Measurements from ENCODE around the gene SH3BGRL3.

Gene SH3BGRL3

DNA sequence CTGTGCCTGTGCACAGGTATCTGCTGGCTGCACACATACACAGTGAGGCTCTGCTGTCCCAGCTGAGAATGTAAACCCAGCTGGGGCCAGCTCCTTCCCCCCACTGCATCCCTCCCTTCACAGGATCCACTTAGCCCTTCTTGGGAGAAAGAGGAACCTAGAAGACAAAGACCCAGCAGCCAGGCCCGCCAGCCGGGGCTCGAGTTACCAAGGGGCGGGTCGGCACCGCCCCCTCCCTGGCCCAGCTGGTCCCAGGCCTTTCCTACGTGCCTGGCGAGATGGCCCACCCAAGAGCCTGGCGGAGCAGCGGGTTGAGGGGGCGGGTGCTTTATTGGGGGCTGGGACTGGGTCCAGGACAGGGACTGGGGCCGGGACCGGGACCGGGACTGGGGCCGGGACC lies 2.1 kb downstream of the SH3BGRL3 start:
- peaks cover 4% of the 10 kb centered on the region for H3K9me3 ChIP-seq (ENCODE audit: insufficient read depth, low read depth, low read length)
- H3K4me1 ChIP-seq (ENCODE audit: control insufficient read depth in 1 of 2, insufficient read depth in 2 of 2, low read length in 2 of 2) = peaks cover 17 to 33% of the 10 kb centered on the region in 2 experiments
- H3K14ac ChIP-seq (ENCODE audit: low read length) = no peak overlapping the region
- no peak overlapping the region for H4K8ac ChIP-seq (ENCODE audit: low read depth, low read length)
- no peak overlapping the region for H3K27ac ChIP-seq (ENCODE audit: low read depth, low read length)
- H3K18ac ChIP-seq (ENCODE audit: low read length) = no peak overlapping the region
- H3K23ac ChIP-seq (ENCODE audit: low read length) = no peak overlapping the region
- H2AK5ac ChIP-seq (ENCODE audit: low read length) = no peak overlapping the region
- no CpG with 5 or more reads among the region's 15 CpGs for WGBS (ENCODE audit: extremely low coverage, insufficient coverage, insufficient read length)
- H4K12ac ChIP-seq (ENCODE audit: low read depth, low read length) = no peak overlapping the region
- H3K36me3 ChIP-seq (ENCODE audit: control insufficient read depth in 1 of 2, insufficient read depth in 2 of 2, low read length in 2 of 2) = peaks cover 29 to 31% of the 10 kb centered on the region in 2 experiments
- DNase-seq = no peak
- H3K4ac ChIP-seq (ENCODE audit: low read depth, low read length) = no peak overlapping the region
- H3K27me3 ChIP-seq (ENCODE audit: insufficient read depth, low read length) = no peaks in the 10 kb centered on the region
- peak overlapping the region; percentile 10 for H3K4me2 ChIP-seq (ENCODE audit: low read length)
- no peak overlapping the region for H2BK120ac ChIP-seq (ENCODE audit: insufficient read depth, low read length, poor library complexity)
- H2AFZ ChIP-seq (ENCODE audit: insufficient read depth, low read length, poor library complexity) = no peak overlapping the region
- H3K9ac ChIP-seq (ENCODE audit: low read length) = no peak overlapping the region
- peak overlapping the region; percentile 14 for H3K4me3 ChIP-seq (ENCODE audit: low read depth, low read length)
- peaks cover 4% of the 10 kb centered on the region for H3K79me2 ChIP-seq (ENCODE audit: control insufficient read depth, insufficient read depth, low read length, poor library complexity)
- peaks cover 5% of the 10 kb centered on the region for H3K79me1 ChIP-seq (ENCODE audit: low read length)
- no peak overlapping the region for H2BK5ac ChIP-seq (ENCODE audit: low read depth, low read length, poor library complexity)
- no peak overlapping the region for H2BK12ac ChIP-seq (ENCODE audit: low read length)
- no peak overlapping the region for H4K91ac ChIP-seq (ENCODE audit: low read depth, low read length)

DNA sequence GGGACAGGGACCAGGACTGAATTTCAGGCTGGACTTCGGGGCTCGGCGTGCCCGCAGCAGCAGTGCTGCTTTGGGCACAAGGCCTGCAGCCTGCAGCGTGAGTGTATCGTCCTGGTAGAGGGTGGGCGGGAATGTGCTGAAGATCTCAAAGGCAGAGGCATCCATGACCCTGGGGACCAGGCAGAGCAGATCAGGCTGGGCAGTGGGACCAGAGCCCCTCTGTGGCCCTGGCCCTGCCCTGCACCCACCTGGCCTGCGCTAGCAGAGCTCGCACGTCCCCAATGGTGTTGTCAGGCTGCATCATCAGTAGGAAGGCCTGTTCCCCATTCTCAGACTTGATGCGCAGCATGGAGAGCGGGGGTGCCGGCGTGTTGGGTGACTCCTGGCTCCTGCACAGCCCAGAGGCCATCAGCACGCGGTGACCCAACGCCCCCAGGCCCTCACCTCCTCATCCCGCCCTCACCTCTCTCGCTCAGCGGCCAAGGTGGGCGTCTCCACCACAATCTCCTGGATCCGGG lies 2.6 kb downstream of the SH3BGRL3 start:
- H3K4me3 ChIP-seq (ENCODE audit: low read depth, low read length) = no peak overlapping the region
- WGBS (ENCODE audit: extremely low coverage, insufficient coverage, insufficient read length) = no CpG with 5 or more reads among the region's 22 CpGs
- H4K91ac ChIP-seq (ENCODE audit: low read depth, low read length) = no peak overlapping the region
- H3K4ac ChIP-seq (ENCODE audit: low read depth, low read length) = no peak overlapping the region
- no peak overlapping the region for H3K4me2 ChIP-seq (ENCODE audit: low read length)
- H3K18ac ChIP-seq (ENCODE audit: low read length) = no peak overlapping the region
- H2BK5ac ChIP-seq (ENCODE audit: low read depth, low read length, poor library complexity) = no peak overlapping the region
- no peak overlapping the region for H3K27ac ChIP-seq (ENCODE audit: low read depth, low read length)
- H4K8ac ChIP-seq (ENCODE audit: low read depth, low read length) = no peak overlapping the region
- H3K9me3 ChIP-seq (ENCODE audit: insufficient read depth, low read depth, low read length) = peaks cover 4% of the 10 kb centered on the region
- H4K12ac ChIP-seq (ENCODE audit: low read depth, low read length) = no peak overlapping the region
- H3K36me3 ChIP-seq (ENCODE audit: control insufficient read depth in 1 of 2, insufficient read depth in 2 of 2, low read length in 2 of 2) = peaks cover 25 to 27% of the 10 kb centered on the region in 2 experiments
- H2BK12ac ChIP-seq (ENCODE audit: low read length) = no peak overlapping the region
- no peak overlapping the region for H2AFZ ChIP-seq (ENCODE audit: insufficient read depth, low read length, poor library complexity)
- no peak overlapping the region for H3K23ac ChIP-seq (ENCODE audit: low read length)
- no peak overlapping the region for H3K9ac ChIP-seq (ENCODE audit: low read length)
- H3K14ac ChIP-seq (ENCODE audit: low read length) = no peak overlapping the region
- no peaks in the 10 kb centered on the region for H3K27me3 ChIP-seq (ENCODE audit: insufficient read depth, low read length)
- no peak for DNase-seq
- no peak overlapping the region for H2BK120ac ChIP-seq (ENCODE audit: insufficient read depth, low read length, poor library complexity)
- H3K79me2 ChIP-seq (ENCODE audit: control insufficient read depth, insufficient read depth, low read length, poor library complexity) = peaks cover 4% of the 10 kb centered on the region
- H3K79me1 ChIP-seq (ENCODE audit: low read length) = peaks cover 5% of the 10 kb centered on the region
- H2AK5ac ChIP-seq (ENCODE audit: low read length) = no peak overlapping the region
- peaks cover 17 to 31% of the 10 kb centered on the region in 2 experiments for H3K4me1 ChIP-seq (ENCODE audit: control insufficient read depth in 1 of 2, insufficient read depth in 2 of 2, low read length in 2 of 2)

DNA sequence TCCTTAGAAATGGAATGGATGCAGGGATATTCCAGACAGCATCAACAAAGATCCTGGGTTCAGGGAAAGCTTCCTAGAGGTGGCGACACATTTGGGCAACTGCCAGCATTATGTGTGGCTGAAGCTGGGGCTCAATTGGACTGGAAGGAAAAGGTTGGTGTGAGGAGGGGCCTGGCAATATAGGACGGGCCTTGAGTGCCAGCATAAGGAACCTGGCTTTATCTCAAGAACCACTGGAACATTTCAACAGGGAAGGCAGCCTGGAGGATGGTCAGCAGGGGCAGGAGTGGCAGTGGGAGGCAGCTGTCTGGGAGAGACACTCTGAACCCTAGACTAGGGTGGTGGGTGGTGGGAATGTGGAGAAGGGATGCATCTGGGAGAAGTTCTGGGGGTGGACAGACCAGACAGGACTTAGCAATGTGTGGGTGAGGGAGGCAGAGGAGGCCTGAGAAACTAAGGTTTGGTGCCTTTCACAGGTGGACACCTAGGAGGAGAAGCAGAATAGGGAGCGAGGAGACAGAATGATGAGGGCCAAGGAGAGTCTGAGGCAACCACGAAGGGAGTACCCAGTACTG lies 3.5 kb downstream of the SH3BGRL3 start:
- Histone ChIP-seq H3K4me1 (ENCODE audit: control insufficient read depth in 1 of 2, insufficient read depth in 2 of 2, low read length in 2 of 2) (peaks cover 17 to 31% of the 10 kb centered on the region in 2 experiments), H2AFZ (ENCODE audit: insufficient read depth, low read length, poor library complexity) (no peak overlapping the region), H2BK120ac (ENCODE audit: insufficient read depth, low read length, poor library complexity) (no peak overlapping the region), H3K23ac (ENCODE audit: low read length) (no peak overlapping the region), H3K79me1 (ENCODE audit: low read length) (peaks cover 5% of the 10 kb centered on the region), H2AK5ac (ENCODE audit: low read length) (no peak overlapping the region), H3K4ac (ENCODE audit: low read depth, low read length) (no peak overlapping the region), H4K91ac (ENCODE audit: low read depth, low read length) (no peak overlapping the region), H3K36me3 (ENCODE audit: control insufficient read depth in 1 of 2, insufficient read depth in 2 of 2, low read length in 2 of 2) (peaks cover 16 to 24% of the 10 kb centered on the region in 2 experiments), H2BK12ac (ENCODE audit: low read length) (no peak overlapping the region), H3K27me3 (ENCODE audit: insufficient read depth, low read length) (no peaks in the 10 kb centered on the region), H2BK5ac (ENCODE audit: low read depth, low read length, poor library complexity) (no peak overlapping the region), H3K18ac (ENCODE audit: low read length) (no peak overlapping the region), H3K79me2 (ENCODE audit: control insufficient read depth, insufficient read depth, low read length, poor library complexity) (peaks cover 4% of the 10 kb centered on the region), H3K9me3 (ENCODE audit: insufficient read depth, low read depth, low read length) (peaks cover 4% of the 10 kb centered on the region), H4K8ac (ENCODE audit: low read depth, low read length) (no peak overlapping the region), H3K4me2 (ENCODE audit: low read length) (no peak overlapping the region), H3K9ac (ENCODE audit: low read length) (no peak overlapping the region), H3K27ac (ENCODE audit: low read depth, low read length) (no peak overlapping the region), H3K4me3 (ENCODE audit: low read depth, low read length) (no peak overlapping the region), H4K12ac (ENCODE audit: low read depth, low read length) (no peak overlapping the region), H3K14ac (ENCODE audit: low read length) (no peak overlapping the region)
- DNase-seq = no peak
- no CpG with 5 or more reads among the region's 4 CpGs for WGBS (ENCODE audit: extremely low coverage, insufficient coverage, insufficient read length)

DNA sequence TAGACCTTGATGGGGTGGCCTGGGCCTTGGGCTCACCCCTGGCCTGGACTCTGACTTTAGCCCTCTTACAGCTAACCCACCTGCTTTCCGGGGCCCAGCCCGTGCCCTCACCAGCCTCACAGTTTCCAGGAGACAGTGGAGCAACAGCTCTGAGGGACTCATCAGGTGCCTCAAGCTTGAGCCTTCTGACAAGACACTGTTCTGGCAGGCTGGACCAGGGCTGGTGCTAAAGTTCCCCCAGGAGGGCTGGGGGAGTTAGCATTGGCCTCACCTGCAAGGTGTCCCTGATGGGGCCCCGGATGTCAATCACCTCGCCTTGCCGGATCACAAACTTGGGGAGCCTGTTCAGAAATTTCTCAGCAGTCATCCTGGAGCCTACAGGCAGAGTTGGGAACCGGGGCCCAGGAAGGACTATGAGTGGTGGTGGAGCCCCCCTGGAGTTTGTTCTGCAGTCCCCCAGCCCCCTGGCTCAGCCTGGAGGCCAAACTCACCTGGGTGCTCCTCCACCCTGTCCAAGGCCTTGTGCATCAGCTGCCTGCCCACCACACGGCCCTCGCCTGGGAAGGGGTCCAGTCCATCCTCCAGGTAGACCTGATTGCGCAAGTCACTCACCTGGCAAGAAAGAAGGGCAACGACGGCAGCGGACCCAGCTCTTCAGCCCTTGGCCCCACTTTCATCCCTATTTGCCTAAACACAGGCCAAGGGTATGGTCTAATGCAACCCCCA lies 4.1 kb downstream of the SH3BGRL3 start:
- Histone ChIP-seq H2BK5ac (ENCODE audit: low read depth, low read length, poor library complexity) (no peak overlapping the region), H3K14ac (ENCODE audit: low read length) (no peak overlapping the region), H4K8ac (ENCODE audit: low read depth, low read length) (no peak overlapping the region), H3K79me1 (ENCODE audit: low read length) (peaks cover 5% of the 10 kb centered on the region), H2BK12ac (ENCODE audit: low read length) (no peak overlapping the region), H3K27me3 (ENCODE audit: insufficient read depth, low read length) (no peaks in the 10 kb centered on the region), H3K79me2 (ENCODE audit: control insufficient read depth, insufficient read depth, low read length, poor library complexity) (peaks cover 4% of the 10 kb centered on the region), H2AK5ac (ENCODE audit: low read length) (no peak overlapping the region), H4K91ac (ENCODE audit: low read depth, low read length) (no peak overlapping the region), H3K4me2 (ENCODE audit: low read length) (no peak overlapping the region), H3K4ac (ENCODE audit: low read depth, low read length) (no peak overlapping the region), H3K23ac (ENCODE audit: low read length) (no peak overlapping the region), H3K27ac (ENCODE audit: low read depth, low read length) (no peak overlapping the region), H2BK120ac (ENCODE audit: insufficient read depth, low read length, poor library complexity) (no peak overlapping the region), H3K18ac (ENCODE audit: low read length) (no peak overlapping the region), H2AFZ (ENCODE audit: insufficient read depth, low read length, poor library complexity) (no peak overlapping the region), H3K36me3 (ENCODE audit: control insufficient read depth in 1 of 2, insufficient read depth in 2 of 2, low read length in 2 of 2) (peaks cover 16 to 24% of the 10 kb centered on the region in 2 experiments), H3K9ac (ENCODE audit: low read length) (no peak overlapping the region), H3K4me1 (ENCODE audit: control insufficient read depth in 1 of 2, insufficient read depth in 2 of 2, low read length in 2 of 2) (peaks cover 15 to 29% of the 10 kb centered on the region in 2 experiments), H3K4me3 (ENCODE audit: low read depth, low read length) (peak overlapping the region; percentile 23), H3K9me3 (ENCODE audit: insufficient read depth, low read depth, low read length) (peaks cover 4% of the 10 kb centered on the region), H4K12ac (ENCODE audit: low read depth, low read length) (no peak overlapping the region)
- WGBS (ENCODE audit: extremely low coverage, insufficient coverage, insufficient read length) = no CpG with 5 or more reads among the region's 12 CpGs
- no peak for DNase-seq

Measured in trophoblast cell (in vitro differentiated cells and primary cell).